ENCODE data around the gene FAM9C.

Gene FAM9C

DNA sequence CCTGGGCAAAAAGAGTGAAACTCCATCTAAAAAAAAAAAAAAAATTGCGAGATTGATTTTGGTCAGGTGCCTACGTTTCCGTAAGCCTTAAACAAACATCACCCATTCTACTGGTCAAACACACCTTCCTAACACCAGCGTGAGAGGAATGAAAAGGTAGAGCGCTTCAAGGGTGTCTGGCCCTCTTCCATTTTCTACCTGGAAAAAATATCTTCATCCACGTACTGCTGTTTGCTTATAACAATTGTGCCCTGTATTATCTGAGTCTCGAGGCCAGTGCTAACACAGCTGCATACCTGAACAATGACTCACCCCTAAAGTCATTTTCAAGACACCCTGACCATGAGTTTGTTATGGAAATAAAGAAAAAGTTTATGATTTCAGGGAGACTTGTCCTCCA is 55.6 kb downstream of the FAM9C start:
- Histone ChIP-seq H3K27ac (no peak overlapping the region), H3K36me3 (no peaks in the 10 kb centered on the region), H3K9me3 (ENCODE audit: severe bottlenecking) (no peaks in the 10 kb centered on the region), H3K4me3 (ENCODE audit: low read depth, low read length) (no peak overlapping the region), H3K27me3 (ENCODE audit: insufficient read depth, low read depth, severe bottlenecking) (no peaks in the 10 kb centered on the region)
- TF ChIP-seq, protein P1, sequence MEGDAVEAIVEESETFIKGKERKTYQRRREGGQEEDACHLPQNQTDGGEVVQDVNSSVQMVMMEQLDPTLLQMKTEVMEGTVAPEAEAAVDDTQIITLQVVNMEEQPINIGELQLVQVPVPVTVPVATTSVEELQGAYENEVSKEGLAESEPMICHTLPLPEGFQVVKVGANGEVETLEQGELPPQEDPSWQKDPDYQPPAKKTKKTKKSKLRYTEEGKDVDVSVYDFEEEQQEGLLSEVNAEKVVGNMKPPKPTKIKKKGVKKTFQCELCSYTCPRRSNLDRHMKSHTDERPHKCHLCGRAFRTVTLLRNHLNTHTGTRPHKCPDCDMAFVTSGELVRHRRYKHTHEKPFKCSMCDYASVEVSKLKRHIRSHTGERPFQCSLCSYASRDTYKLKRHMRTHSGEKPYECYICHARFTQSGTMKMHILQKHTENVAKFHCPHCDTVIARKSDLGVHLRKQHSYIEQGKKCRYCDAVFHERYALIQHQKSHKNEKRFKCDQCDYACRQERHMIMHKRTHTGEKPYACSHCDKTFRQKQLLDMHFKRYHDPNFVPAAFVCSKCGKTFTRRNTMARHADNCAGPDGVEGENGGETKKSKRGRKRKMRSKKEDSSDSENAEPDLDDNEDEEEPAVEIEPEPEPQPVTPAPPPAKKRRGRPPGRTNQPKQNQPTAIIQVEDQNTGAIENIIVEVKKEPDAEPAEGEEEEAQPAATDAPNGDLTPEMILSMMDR (IDR thresholded peaks at IDR 0.05; ENCODE audit: low read depth, low read length) = no peak
- DNase-seq = no peak

DNA sequence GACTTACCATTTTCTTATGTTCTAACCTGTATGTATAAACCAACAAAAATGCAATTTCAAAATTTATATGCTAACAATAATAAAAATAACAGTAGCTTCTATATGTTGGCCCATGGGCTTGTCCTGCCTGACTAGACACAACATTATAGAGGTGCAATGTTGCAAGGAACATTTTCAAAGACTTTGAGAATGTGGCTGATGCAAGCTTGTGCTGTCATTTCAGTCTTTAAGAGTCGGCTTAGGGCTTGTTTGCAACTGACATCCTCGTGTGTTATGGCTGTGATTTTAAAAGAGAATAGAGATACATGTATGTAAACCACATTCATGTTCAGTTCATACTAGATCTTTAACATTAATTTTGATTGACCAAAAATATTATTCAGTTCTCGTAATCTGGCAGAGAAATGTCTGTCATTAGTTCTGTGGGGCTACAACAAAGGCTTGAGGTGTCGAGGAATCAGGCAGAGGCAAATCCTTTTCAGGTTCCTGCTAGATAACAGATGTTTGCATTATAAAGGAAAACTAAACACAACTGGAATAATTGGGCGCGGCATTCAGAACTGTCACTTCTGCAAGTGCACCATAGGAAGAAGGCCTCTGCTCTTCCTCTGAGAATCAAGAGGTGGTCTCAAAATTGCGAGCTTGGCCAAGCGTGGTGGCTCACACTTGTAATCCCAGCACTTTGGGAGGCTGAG is 56.4 kb downstream of the FAM9C start:
- H3K27me3 ChIP-seq (ENCODE audit: insufficient read depth, low read depth, severe bottlenecking) = no peaks in the 10 kb centered on the region
- no peaks in the 10 kb centered on the region for H3K9me3 ChIP-seq (ENCODE audit: severe bottlenecking)
- TF ChIP-seq, protein P1 (IDR thresholded peaks at IDR 0.05; ENCODE audit: low read depth, low read length) = no peak
- DNase-seq = no peak
- no peaks in the 10 kb centered on the region for H3K36me3 ChIP-seq
- no peak overlapping the region for H3K4me3 ChIP-seq (ENCODE audit: low read depth, low read length)
- no peak overlapping the region for H3K27ac ChIP-seq

DNA sequence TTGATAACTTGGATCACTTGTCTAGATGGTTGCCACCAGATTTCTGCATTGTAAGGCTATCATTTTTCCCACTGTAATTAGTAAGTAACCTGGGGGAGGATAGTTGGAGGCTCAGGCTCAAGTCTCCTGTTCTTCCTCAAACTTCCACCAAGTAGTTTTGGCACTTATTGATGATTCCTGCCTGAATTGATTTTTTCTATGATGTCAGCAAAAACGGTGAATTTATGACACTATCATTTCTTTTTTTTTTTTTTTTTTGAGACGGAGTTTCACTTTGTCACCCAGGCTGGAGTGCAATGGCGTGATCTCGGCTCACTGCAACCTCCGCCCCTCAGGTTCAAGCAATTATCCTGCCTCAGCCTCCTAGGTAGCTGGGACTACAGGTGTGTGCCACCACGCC is 57.1 kb downstream of the FAM9C start:
- Histone ChIP-seq H3K4me3 (ENCODE audit: low read depth, low read length) (no peak overlapping the region), H3K36me3 (no peaks in the 10 kb centered on the region), H3K27me3 (ENCODE audit: insufficient read depth, low read depth, severe bottlenecking) (no peaks in the 10 kb centered on the region), H3K27ac (no peak overlapping the region), H3K9me3 (ENCODE audit: severe bottlenecking) (no peaks in the 10 kb centered on the region)
- no peak for DNase-seq
- TF ChIP-seq, protein P1 (IDR thresholded peaks at IDR 0.05; ENCODE audit: low read depth, low read length) = no peak

DNA sequence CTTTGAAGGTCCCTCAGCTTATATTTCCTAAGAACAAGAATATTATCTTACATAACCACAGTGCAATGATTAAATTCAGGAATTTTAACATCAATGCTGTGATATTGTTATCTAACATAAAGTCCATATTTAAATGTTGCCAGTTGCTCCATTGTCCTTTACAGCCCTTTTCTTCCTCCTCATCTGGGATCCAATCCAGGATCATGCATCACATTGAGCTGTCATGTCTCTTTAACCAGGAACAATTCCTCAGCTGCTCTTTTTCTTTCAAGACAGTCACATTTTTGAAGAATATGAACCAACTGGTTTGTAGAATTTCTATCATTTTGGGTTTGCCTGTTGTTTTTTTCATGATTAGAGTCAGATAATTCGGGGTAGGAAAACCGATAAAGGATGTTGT is 57.5 kb downstream of the FAM9C start:
- Histone ChIP-seq H3K4me3 (ENCODE audit: low read depth, low read length) (no peak overlapping the region), H3K36me3 (no peaks in the 10 kb centered on the region), H3K9me3 (ENCODE audit: severe bottlenecking) (no peaks in the 10 kb centered on the region), H3K27ac (no peak overlapping the region), H3K27me3 (ENCODE audit: insufficient read depth, low read depth, severe bottlenecking) (no peaks in the 10 kb centered on the region)
- TF ChIP-seq, protein P1 (IDR thresholded peaks at IDR 0.05; ENCODE audit: low read depth, low read length) = no peak
- no peak for DNase-seq

DNA sequence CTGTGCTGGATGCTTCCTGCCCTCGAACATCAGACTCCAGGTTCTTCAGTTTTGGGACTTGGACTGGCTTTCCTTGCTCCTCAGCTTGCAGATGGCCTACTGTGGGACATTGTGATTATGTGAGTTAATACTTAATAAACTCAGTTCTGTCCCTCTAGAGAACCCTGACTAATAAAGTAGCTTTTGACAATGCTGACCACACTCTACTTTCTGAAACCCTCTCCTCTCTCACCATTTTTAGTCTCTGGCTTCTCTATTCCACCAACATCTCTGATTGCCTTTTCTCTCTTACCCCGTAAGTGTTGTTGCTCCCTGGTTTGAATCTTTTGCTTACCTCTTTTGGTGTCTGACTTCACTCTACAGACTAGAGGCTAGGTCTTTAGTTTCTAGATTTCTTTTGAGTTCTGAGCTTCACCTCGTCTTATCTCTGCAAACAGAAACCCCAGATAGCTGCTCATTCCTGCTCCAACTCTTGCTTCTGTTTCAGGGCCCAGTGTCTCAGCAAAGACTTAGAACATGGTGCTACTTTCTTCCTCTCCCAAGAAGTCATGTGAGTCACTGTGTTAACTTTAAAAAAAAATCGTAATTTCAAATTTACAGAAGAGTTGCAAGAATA is 58.1 kb downstream of the FAM9C start:
- no peak for DNase-seq
- H3K36me3 ChIP-seq = no peaks in the 10 kb centered on the region
- H3K9me3 ChIP-seq (ENCODE audit: severe bottlenecking) = no peaks in the 10 kb centered on the region
- H3K27me3 ChIP-seq (ENCODE audit: insufficient read depth, low read depth, severe bottlenecking) = no peaks in the 10 kb centered on the region
- no peak overlapping the region for H3K4me3 ChIP-seq (ENCODE audit: low read depth, low read length)
- TF ChIP-seq, protein P1 (IDR thresholded peaks at IDR 0.05; ENCODE audit: low read depth, low read length) = no peak
- H3K27ac ChIP-seq = no peak overlapping the region
